GM19351 (cell line): ENCODE data around the gene ABCC11.

ENCODE experiments used
- ATAC-seq: cut with Tn5 transposase; IDR thresholded peaks from one replicate; pipeline ENCODE4 v1.9.1; 2021; ENCODE audit warnings: mild to moderate bottlenecking, moderate library complexity; ENCODE audit not compliant: unreplicated experiment

The ABCC11 gene

GRCh38 chr16:48164907-48165715 is 82.2 kb downstream of the ABCC11 start:
- ATAC-seq: peak; percentile 96

- no peak for ATAC-seq
Observed at GRCh38 chr16:48162839-48163410, 84.4 kb downstream of the ABCC11 start.

GRCh38 chr16:48161906-48162305 is 85.4 kb downstream of the ABCC11 start:
- no peak for ATAC-seq

GRCh38 chr16:48160575-48160974 is 86.8 kb downstream of the ABCC11 start:
- ATAC-seq: no peak

GRCh38 chr16:48158296-48158695 is 89.0 kb downstream of the ABCC11 start:
- ATAC-seq: peak; percentile 80

GRCh38 chr16:48157794-48158193 is 89.5 kb downstream of the ABCC11 start:
- peak; percentile 15 for ATAC-seq

- ATAC-seq: no peak
Observed at GRCh38 chr16:48157302-48157701, 90.0 kb downstream of the ABCC11 start.

GRCh38 chr16:48156790-48157209 is 90.5 kb downstream of the ABCC11 start:
- ATAC-seq: peak; percentile 59

- ATAC-seq: no peak
Observed at GRCh38 chr16:48155926-48156789, 91.2 kb downstream of the ABCC11 start, which contains the start of gene ABCC12. Gene ABCC12 (minus strand): TSS chr16:48155993. CDS start chr16:48146424, 9,569 bp downstream.

- no peak for ATAC-seq
Observed at GRCh38 chr16:48153774-48154173, 93.6 kb downstream of the ABCC11 start.

- ATAC-seq: no peak
Observed at GRCh38 chr16:48152226-48152625, 95.1 kb downstream of the ABCC11 start.

- no peak for ATAC-seq
Observed at GRCh38 chr16:48150707-48151106, 96.6 kb downstream of the ABCC11 start.

GRCh38 chr16:48146710-48147109 is 100.6 kb downstream of the ABCC11 start:
- no peak for ATAC-seq

- ATAC-seq: no peak
Observed at GRCh38 chr16:48146131-48146530, 101.2 kb downstream of the ABCC11 start.

GRCh38 chr16:48143812-48144368 is 103.4 kb downstream of the ABCC11 start:
- ATAC-seq: no peak

- ATAC-seq: no peak
Observed at GRCh38 chr16:48140821-48141220, 106.5 kb downstream of the ABCC11 start.

- no peak for ATAC-seq
Observed at GRCh38 chr16:48139517-48139916, 107.8 kb downstream of the ABCC11 start.

- ATAC-seq: no peak
Observed at GRCh38 chr16:48138543-48138942, 108.8 kb downstream of the ABCC11 start.

GRCh38 chr16:48137822-48138221 is 109.5 kb downstream of the ABCC11 start:
- no peak for ATAC-seq

GRCh38 chr16:48136547-48137360 is 110.6 kb downstream of the ABCC11 start:
- ATAC-seq: no peak
